HCT116 (cell line): ENCODE data around the gene CLN3. TPM values are rescaled to one million over a fixed set of nuclear protein-coding genes. Genes with fewer than 3 reads are reported as not detected.

Experiments used
- ATAC-seq: fragments of 200-7000 bp; cut with Tn5 transposase; 2 replicates; pipeline ENCODE4 v1.9.1; 2020; ENCODE audit warnings: mild to moderate bottlenecking, moderate library complexity
- BruUV-seq: library from RNA; stranded (reverse); fragments of 400-500 nt; replicated peaks from 2 replicates; lab custom pipeline; 2021; lab: Mats Ljungman, UMichigan
- CTCF ChIA-PET: fragments of 300-600 bp; sonication (Branson Sonifier 250); formaldehyde crosslinking; loops from one replicate; lab custom pipeline; 2021; ENCODE audit warnings: antibody characterized with exemption; lab: Charles Lee
- POLR2A ChIA-PET: fragments of 300-600, 350-600 bp; sonication (Branson Sonifier 250); formaldehyde crosslinking; loops from one replicate; lab custom pipeline; 2021; ENCODE audit warnings: antibody characterized with exemption; lab: Charles Lee
- RAD21 ChIA-PET, 2 experiments: fragments of 300-600 bp; sonication (Branson Sonifier 250); formaldehyde crosslinking; loops; one replicate each; lab custom pipeline; 2023; ENCODE audit warnings: low total read pairs in 2 of 2; ENCODE audit not compliant: uncharacterized antibody in 2 of 2, unreplicated experiment in 2 of 2, low non-redundant PET in 1 of 2; lab: Charles Lee
- DNase-seq: peaks from one replicate; pipeline ENCODE4 v3.0.0-alpha.2; 2010; ENCODE audit warnings: low read depth, low spot score
- H2AFZ ChIP-seq: fragments of 200-600 bp; shearing (Covaris generic), sonication (generic); 2 replicates; pipeline ENCODE4 v1.6.1; 2017; ENCODE audit warnings: low read depth, mixed run types, mixed read lengths, antibody characterized with exemption, low read length; ENCODE audit not compliant: poor library complexity, severe bottlenecking
- H3K27ac ChIP-seq: 2 replicates; pipeline ENCODE4 v1.5.1; 2012; ENCODE audit warnings: low read depth, low read length
- H3K27me3 ChIP-seq: fragments of 200-600 bp; sonication (generic); 2 replicates; pipeline ENCODE4 v1.6.1; 2016; ENCODE audit warnings: mixed run types, low read length, mixed read lengths; ENCODE audit not compliant: insufficient read depth
- H3K36me3 ChIP-seq, 2 experiments: fragments of 200-500 bp in 1 of 2; fragments of 200-600 bp in 1 of 2; sonication (Bioruptor generic) in 1 of 2; sonication (generic) in 1 of 2; 2 replicates each; pipeline versions ENCODE4 v1.5.1 to v1.6.1; 2014 to 2016; ENCODE audit warnings: low read length in 2 of 2, inconsistent platforms in 1 of 2, mixed read lengths in 1 of 2, mixed run types in 1 of 2; ENCODE audit not compliant: insufficient read depth in 2 of 2, control insufficient read depth in 1 of 2
- H3K4me1 ChIP-seq, 2 experiments: fragments of 200-600 bp in 1 of 2; sonication (generic) in 1 of 2; 2 replicates each; pipeline versions ENCODE4 v1.5.1 to v1.6.1; 2012 to 2017; ENCODE audit warnings: low read length in 2 of 2, inconsistent platforms in 1 of 2, mild to moderate bottlenecking in 1 of 2, mixed read lengths in 1 of 2, mixed run types in 1 of 2, moderate library complexity in 1 of 2; ENCODE audit not compliant: insufficient read depth in 2 of 2, control insufficient read depth in 1 of 2
- H3K4me2 ChIP-seq: fragments of 200-600 bp; sonication (generic); 2 replicates; pipeline ENCODE4 v1.6.1; 2017; ENCODE audit warnings: mixed run types, low read length, mixed read lengths
- H3K4me3 ChIP-seq, 2 experiments: fragments of 200-600 bp in 1 of 2; sonication (generic) in 1 of 2; replicated peaks in 1 of 2; 2 replicates each; pipeline ENCODE4 v1.5.1; 2011 to 2016; ENCODE audit warnings: low read length in 2 of 2, control low read depth in 1 of 2, low read depth in 1 of 2, mild to moderate bottlenecking in 1 of 2, mixed read lengths in 1 of 2, mixed run types in 1 of 2
- H3K79me2 ChIP-seq: fragments of 200-600 bp; sonication (generic); 2 replicates; pipeline ENCODE4 v1.6.1; 2017; ENCODE audit warnings: mild to moderate bottlenecking, mixed run types, low read length, moderate library complexity, mixed read lengths; ENCODE audit not compliant: insufficient read depth
- H3K9ac ChIP-seq: fragments of 200-600 bp; sonication (generic); 2 replicates; pipeline ENCODE4 v1.6.1; 2016; ENCODE audit warnings: low read length, mixed read lengths
- H3K9me2 ChIP-seq: fragments of 200-600 bp; sonication (generic), shearing (Covaris generic); 2 replicates; pipeline ENCODE4 v1.6.1; 2017; ENCODE audit warnings: mixed run types, mild to moderate bottlenecking, moderate library complexity; ENCODE audit not compliant: insufficient read depth
- H3K9me3 ChIP-seq, 2 experiments: fragments of 200-500 bp in 1 of 2; fragments of 200-600 bp in 1 of 2; sonication (Bioruptor generic) in 1 of 2; sonication (generic) in 1 of 2; 2 replicates each; pipeline ENCODE4 v1.6.1; 2014 to 2017; ENCODE audit warnings: low read length in 2 of 2, mixed read lengths in 2 of 2, inconsistent platforms in 1 of 2, low read depth in 1 of 2, mild to moderate bottlenecking in 1 of 2, mixed run types in 1 of 2, moderate library complexity in 1 of 2; ENCODE audit not compliant: control insufficient read depth in 1 of 2, insufficient read depth in 1 of 2
- H4K20me1 ChIP-seq: fragments of 200-600 bp; sonication (generic), shearing (Covaris generic); 2 replicates; pipeline ENCODE4 v1.6.1; 2017; ENCODE audit warnings: mixed run types, mild to moderate bottlenecking, moderate library complexity; ENCODE audit not compliant: insufficient read depth
- CBX3 ChIP-seq: IDR thresholded peaks from 2 replicates; pipeline ENCODE4 v1.6.1; 2012; ENCODE audit warnings: low read depth
- CEBPB ChIP-seq: IDR thresholded peaks from 2 replicates; pipeline ENCODE4 v1.6.1; 2012; ENCODE audit warnings: low read depth
- CTCF ChIP-seq, 3 experiments: fragments of 200-600 bp in 1 of 3; sonication (generic) in 1 of 3; IDR thresholded peaks in 2 of 3; conservative IDR thresholded peaks in 1 of 3; 2 replicates each; pipeline ENCODE4 v1.5.1; 2012 to 2017; ENCODE audit warnings: low read depth in 2 of 3, low read length in 2 of 3, antibody characterized with exemption in 1 of 3, borderline replicate concordance in 1 of 3, control low read depth in 1 of 3, mild to moderate bottlenecking in 1 of 3, mixed read lengths in 1 of 3, mixed run types in 1 of 3, moderate library complexity in 1 of 3; ENCODE audit not compliant: insufficient read depth in 1 of 3
- EGR1 ChIP-seq: IDR thresholded peaks from 2 replicates; pipeline ENCODE4 v1.6.1; 2012; ENCODE audit warnings: low read depth
- EZH2 ChIP-seq: fragments of 200-600 bp; sonication (generic); IDR thresholded peaks from 2 replicates; pipeline ENCODE4 v1.6.1; 2017; ENCODE audit warnings: antibody characterized with exemption, mixed run types
- EZH2phosphoT487 ChIP-seq: fragments of 200-600 bp; IDR thresholded peaks from 2 replicates; pipeline ENCODE4 v1.6.1; 2018; ENCODE audit warnings: antibody characterized with exemption, borderline replicate concordance
- FOSL1 ChIP-seq: IDR thresholded peaks from 2 replicates; pipeline ENCODE4 v1.6.1; 2012; ENCODE audit warnings: low read depth
- JUND ChIP-seq: IDR thresholded peaks from 2 replicates; pipeline ENCODE4 v1.6.1; 2012
- SIN3A ChIP-seq: IDR thresholded peaks from 2 replicates; pipeline ENCODE4 v1.6.1; 2012; ENCODE audit warnings: low read depth
- SP1 ChIP-seq: IDR thresholded peaks from 2 replicates; pipeline ENCODE4 v1.6.1; 2012; ENCODE audit warnings: low read depth
- SRF ChIP-seq: IDR thresholded peaks from 2 replicates; pipeline ENCODE4 v1.6.1; 2012; ENCODE audit warnings: low read depth
- TCF7L2 ChIP-seq: IDR thresholded peaks from 2 replicates; pipeline ENCODE4 v1.7.0; 2011; ENCODE audit warnings: borderline replicate concordance, inconsistent platforms; ENCODE audit not compliant: insufficient read depth, insufficient read length; ENCODE audit errors: extremely low read depth
- YY1 ChIP-seq: IDR thresholded peaks from 2 replicates; pipeline ENCODE4 v1.6.1; 2011; ENCODE audit warnings: low read length, low read depth, moderate library complexity, mild to moderate bottlenecking; ENCODE audit not compliant: insufficient replicate concordance; ENCODE audit errors: extremely low read depth
- ZBTB33 ChIP-seq: IDR thresholded peaks from 2 replicates; pipeline ENCODE4 v1.6.1; 2011; ENCODE audit warnings: mild to moderate bottlenecking, low read length, moderate library complexity; ENCODE audit not compliant: insufficient replicate concordance; ENCODE audit errors: extremely low read depth
- ZFX ChIP-seq: fragments of 450-650 bp; IDR thresholded peaks from 2 replicates; pipeline ENCODE4 v1.6.1; 2017
- ZNF274 ChIP-seq: fragments of 200-500 bp; sonication (Bioruptor generic); IDR thresholded peaks from 2 replicates; pipeline ENCODE4 v1.6.1; 2014; ENCODE audit warnings: mild to moderate bottlenecking, low read depth, low read length, inconsistent platforms
- intact Hi-C: fragments of 100-400 bp; cut with micrococcal nuclease; formaldehyde crosslinking; loops from 2 replicates; pipeline ENCODE4 v1.10.0; 2022
- total RNA-seq: library from RNA; stranded (reverse); gene quantifications from one replicate; pipeline ENCODE4 v1.2.1, GENCODE V29; 2021; ENCODE audit not compliant: unreplicated experiment

Gene CLN3
- total RNA-seq, 1 experiment from 2014 or later = 19.9 TPM

GRCh38 chr16:28494121-28494851 lies 2.4 kb upstream of the CLN3 start, which contains the start of gene APOBR:
APOBR (plus strand) TSS chr16:28494643; CDS start chr16:28494682, 39 bp downstream.
- Histone ChIP-seq H3K9me2 (no peaks in the 10 kb centered on the region), H3K27me3 (no peaks in the 10 kb centered on the region), H4K20me1 (no peaks in the 10 kb centered on the region), H3K4me3 (no peak within 1 kb of the TSS), H3K79me2 (peaks cover 4% of the 10 kb centered on the region; the same call in 1 of the 2 replicates), H3K36me3 (no peaks in the 10 kb centered on the region; a peak in 1 of 4 replicates), H3K9ac (no peak within 1 kb of the TSS), H3K4me1 (peaks cover 0 to 12% of the 10 kb centered on the region in 2 experiments; a peak in 2 of 4 replicates), H3K27ac (no peak within 1 kb of the TSS), H3K9me3 (no peaks in the 10 kb centered on the region), H2AFZ (no peak within 1 kb of the TSS), H3K4me2 (no peak within 1 kb of the TSS)
- no TSS peak for BruUV-seq
- intact Hi-C loops = no loop called here
- TF ChIP-seq ZBTB33 (no peak), EZH2phosphoT487 (no peak), CEBPB (no peak), FOSL1 (no peak), TCF7L2 (no peak), CTCF (IDR thresholded peaks at IDR 0.05 in 2 of 3, conservative IDR thresholded peaks at IDR 0.05 in 1 of 3; ENCODE audit: borderline replicate concordance in 1 of 3, insufficient read depth in 1 of 3, low read depth in 2 of 3, low read length in 2 of 3) (no peak), SRF (no peak), ZNF274 (no peak), EGR1 (no peak), JUND (no peak), SP1 (no peak), EZH2 (no peak), YY1 (no peak), SIN3A (no peak), ZFX (no peak), CBX3 (no peak)
- DNase-seq (no peak), ATAC-seq (no peak)
- ChIA-PET CTCF (no interaction called here), POLR2A (no interaction called here), RAD21 (no interaction called here)
